Hematopoietic multipotent progenitor cell treated with erythropoietin and hydrocortisone succinate and interleukin-3 and kit ligand, for 8 days (in vitro differentiated cells): ENCODE results near the gene TMCO2.

Experiments used
- DNase-seq: peaks from one replicate; pipeline ENCODE4 v3.0.0-alpha.2; 2015

Gene TMCO2

DNA sequence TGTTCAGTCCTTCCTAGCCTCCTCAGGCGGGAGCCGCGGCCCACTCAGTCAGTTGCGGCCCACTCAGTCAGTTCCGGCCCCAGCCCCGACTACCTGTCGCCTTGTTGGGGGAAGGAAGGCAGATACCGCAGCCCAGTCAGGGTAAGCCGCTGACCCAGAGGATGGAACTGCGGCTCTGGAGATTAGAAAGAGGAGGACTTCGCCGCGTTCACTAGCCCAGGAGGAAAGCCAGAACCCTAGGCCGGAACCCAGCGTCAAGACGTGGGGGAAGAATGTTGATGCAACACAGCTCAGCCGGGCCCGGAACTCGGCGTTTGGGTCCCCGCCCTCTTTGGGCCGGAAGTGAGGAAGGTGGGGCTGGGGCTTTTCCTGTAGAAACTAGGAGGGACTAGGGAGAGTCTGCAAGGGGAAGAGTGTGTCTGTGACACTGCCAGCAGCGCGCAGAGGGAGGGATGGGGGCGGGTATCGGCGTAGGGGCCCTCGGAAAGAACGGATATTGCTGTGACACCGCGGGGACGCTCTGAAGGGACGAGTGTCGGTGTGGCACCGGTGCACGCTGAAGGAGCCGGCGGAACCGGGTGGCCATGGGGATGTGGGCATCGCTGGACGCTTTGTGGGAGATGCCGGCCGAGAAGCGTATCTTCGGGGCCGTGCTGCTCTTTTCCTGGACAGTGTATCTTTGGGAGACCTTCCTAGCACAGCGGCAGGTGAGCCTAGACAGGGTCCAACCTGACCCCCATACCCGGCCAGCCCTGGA is 10.1 kb downstream of the TMCO2 start, which contains the start of gene ZMPSTE24:
Gene ZMPSTE24, plus strand, starts transcription at position 549 of the 757 bp plus-strand sequence. Its CDS starts 36 bp downstream, at position 585.
- peak; percentile 98 for DNase-seq

DNA sequence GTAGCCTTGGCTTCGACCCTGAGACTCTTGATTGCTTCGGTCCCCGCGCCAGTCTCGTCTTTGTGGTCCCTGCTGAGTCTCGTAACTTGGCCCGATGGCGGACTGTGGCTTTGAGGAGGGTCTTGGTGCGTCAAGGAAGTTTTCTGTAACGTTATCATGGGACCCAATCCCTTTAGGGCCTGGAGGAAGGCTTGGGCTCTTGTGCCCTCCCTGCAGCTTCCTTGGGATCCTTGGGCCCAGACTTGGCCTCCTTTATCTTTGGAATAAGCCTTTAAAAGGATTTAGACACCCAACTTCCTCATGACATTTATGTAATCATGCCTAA is 10.7 kb downstream of the TMCO2 start:
- peak; percentile 40 for DNase-seq

DNA sequence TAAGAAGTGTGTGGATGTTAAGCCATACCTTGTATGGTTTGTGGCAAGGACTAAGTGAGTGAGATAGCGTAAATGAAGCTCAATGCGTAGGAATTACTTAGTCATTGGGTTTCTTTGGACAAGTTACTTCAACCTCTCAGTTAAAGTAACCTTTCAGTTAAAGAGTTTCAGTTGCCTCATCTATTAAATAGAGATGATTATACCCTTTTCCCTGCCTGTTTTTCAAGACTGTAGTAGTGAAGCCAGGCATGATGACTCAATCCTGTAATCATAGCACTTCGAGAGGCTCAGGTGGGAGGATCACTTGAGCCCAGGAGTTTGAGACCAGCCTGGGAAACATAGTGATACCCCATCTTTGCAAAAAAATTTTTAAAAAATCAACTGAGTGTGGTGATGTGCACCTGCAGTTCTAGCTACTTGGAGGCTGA is 16.6 kb downstream of the TMCO2 start:
- DNase-seq: no peak

- no peak for DNase-seq
Measured at GRCh38 chr1:40265298-40265697, 17.6 kb downstream of the TMCO2 start.

GRCh38 chr1:40265919-40266318 is 18.2 kb downstream of the TMCO2 start:
- DNase-seq: no peak

- no peak for DNase-seq
Measured at GRCh38 chr1:40266786-40267535, 19.2 kb downstream of the TMCO2 start.

DNA sequence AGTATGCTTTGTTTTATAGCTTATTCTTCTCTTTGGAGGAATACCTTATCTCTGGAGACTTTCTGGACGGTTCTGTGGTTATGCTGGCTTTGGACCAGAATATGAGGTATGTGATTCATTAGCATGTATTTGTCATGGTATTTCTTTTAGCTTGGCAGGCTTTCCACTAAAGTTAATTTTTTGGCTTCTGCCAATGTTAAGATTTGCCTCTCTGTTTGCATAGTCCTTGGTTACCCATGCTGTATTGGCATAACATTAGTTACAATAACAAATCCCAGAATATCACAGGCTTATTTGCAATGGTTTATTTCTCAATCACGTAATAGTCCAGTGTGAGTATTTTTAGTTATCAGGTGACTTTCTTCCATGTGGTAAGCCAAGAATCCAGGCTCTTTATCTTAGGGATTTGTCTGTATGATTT is 20.0 kb downstream of the TMCO2 start:
- peak; percentile 69 for DNase-seq

DNA sequence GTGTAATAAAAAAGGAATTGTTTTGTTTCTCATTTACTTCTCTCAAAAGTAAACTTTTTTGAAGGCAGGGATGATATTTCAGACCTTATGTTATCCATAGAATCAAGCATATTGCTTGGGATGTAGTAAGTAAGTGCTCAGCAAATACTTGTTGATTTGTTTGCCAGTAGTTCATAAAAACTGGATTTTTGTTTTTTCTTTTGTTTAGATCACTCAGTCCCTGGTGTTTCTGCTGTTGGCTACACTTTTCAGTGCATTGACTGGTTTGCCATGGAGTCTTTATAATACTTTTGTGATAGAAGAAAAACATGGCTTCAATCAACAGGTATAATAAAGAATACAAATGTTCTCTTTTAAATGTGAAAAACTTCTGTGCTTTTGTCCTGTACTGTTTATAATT is 20.5 kb downstream of the TMCO2 start:
- DNase-seq: no peak

- no peak for DNase-seq
Measured at GRCh38 chr1:40270152-40270834, 22.6 kb downstream of the TMCO2 start.

- DNase-seq: no peak
Measured at GRCh38 chr1:40272653-40273213, 25.0 kb downstream of the TMCO2 start.

DNA sequence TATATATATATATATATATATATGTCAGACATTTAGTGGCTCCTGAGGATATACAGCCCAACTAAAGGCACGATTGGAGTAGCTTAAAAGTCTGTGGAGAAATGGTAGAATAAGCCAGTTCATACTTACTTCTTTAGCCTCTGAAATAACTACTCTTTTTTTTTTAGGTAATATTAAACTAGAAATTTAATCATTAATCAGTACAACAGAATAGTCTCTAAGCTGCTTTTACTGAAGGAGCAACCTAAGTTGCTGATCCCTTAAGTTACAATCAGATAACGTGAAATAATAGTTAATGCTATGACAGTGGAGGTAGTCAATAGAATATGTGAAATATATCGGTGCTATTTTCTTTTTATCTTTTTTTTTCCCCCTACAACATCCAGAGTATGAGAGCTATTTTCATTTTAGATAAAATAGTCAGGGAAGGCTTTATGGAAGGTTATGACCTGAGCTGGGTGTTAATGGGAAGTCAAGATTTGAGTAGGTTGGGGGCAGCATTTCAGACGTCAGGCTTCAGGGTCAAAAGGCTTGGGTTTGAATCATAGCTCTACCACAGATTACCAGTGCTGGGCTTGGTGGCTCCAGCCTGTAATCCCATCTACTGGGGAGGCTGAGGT is 25.9 kb downstream of the TMCO2 start:
- DNase-seq: no peak

DNA sequence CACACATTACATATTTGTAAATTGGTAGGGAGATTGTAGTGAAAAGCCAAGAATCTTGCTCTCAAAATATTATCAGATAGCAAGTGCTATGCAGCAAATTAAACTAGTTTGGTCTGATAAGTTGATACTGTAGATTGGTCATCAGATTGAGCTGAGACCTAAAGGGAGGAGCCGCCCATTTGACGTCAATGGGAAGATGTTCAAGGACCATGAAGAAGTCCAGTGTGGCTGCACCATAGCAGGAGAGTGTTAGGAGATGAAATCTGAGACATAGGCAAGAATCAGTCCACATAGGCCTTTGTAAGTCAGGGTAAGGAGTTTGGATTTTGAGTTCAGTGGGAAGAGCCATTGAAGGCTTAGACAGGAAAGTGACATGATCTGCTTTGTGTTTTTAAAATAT is 26.6 kb downstream of the TMCO2 start:
- DNase-seq: no peak

- DNase-seq: no peak
Measured at GRCh38 chr1:40276122-40276521, 28.4 kb downstream of the TMCO2 start.

- DNase-seq: no peak
Measured at GRCh38 chr1:40281853-40282252, 34.1 kb downstream of the TMCO2 start.

DNA sequence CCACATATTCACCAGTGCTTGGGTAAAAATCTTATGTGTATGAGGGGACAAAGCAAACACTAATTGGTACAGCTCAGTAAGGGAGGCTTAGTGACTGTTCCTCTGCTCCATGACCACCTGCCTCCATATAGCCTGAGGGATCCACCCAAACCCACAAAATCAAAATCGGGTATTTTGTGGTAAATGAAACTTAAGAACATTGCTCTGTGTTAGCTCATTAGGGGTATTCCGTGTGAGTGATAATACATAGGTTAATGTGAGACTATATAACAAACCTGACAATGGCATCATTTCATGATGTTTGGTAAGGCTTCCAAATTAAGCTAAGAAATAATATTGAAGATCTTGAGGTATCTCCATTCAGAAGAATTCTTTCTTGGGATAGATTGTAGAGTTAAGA is 43.6 kb downstream of the TMCO2 start:
- DNase-seq: no peak

GRCh38 chr1:40299366-40300248 is 51.9 kb downstream of the TMCO2 start:
- no peak for DNase-seq

DNA sequence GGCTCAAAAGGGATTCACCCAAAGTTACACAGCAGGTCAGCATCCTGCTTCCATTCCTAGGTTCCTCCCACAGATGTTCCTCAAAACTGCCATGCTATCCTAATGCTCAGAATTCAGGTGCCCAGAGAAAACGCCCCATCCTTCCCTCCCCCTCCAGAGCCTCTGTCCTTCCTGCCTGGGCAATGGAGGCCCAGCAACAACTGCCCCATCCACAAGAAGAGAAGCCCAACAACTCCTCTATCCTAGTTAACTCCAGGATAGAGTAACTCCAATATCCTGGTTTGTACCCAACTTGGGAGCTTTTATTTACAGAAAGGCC is 52.5 kb downstream of the TMCO2 start:
- DNase-seq: no peak

DNA sequence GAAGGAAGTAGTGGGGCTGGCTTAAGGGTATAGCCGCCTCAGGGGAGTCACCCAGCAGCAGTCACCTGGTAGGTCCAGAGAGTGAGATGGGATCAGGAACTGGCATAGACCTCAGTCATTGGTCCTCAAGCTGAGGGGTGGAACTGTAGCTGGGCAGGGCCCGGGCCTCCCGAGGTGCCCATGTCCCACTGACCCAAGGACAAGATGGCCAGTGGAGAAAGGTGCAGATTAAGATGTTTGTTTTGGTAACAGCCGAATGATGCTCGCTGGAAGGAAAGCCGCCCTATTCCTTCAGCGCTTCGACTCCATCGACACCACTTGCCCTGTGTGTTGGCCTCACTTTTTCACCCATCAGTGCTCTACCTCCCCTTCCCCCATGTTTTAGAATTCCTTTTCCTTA is 52.9 kb downstream of the TMCO2 start:
- no peak for DNase-seq

DNA sequence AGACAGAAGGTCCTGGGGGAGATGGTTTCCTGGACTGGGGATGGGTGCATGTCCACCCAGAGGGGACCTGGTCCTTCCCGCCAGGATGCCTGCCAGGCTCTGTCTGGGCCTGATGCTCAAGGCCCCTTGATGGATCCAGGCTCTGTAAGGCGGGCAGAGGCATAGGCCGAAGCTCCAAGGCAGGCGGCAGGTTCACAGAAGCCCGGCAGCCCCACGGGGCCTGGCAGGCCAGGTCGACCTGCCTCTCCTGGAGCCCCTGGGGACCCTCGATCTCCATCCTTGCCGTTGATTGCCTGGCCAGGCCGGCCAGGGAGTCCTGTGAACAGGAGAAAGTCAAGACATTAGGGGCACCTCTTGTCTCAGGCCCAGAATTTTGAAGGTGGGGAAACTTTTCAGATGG is 53.3 kb downstream of the TMCO2 start:
- no peak for DNase-seq
